GM12892 (cell line): ENCODE data around the gene MEN1.

Experiments used
- POLR2A ChIP-seq: IDR thresholded peaks from 2 replicates; pipeline ENCODE4 v1.6.1; 2011; ENCODE audit warnings: low read depth, low read length, control low read depth
- POLR2AphosphoS5 ChIP-seq: IDR thresholded peaks from 2 replicates; pipeline ENCODE4 v1.6.1; 2011; ENCODE audit warnings: low read depth, low read length, control low read depth
- TAF1 ChIP-seq: IDR thresholded peaks from 2 replicates; pipeline ENCODE4 v1.6.1; 2011; ENCODE audit warnings: low read depth, mild to moderate bottlenecking, control low read depth, low read length, borderline replicate concordance

- TF ChIP-seq POLR2A (no peak), POLR2AphosphoS5 (no peak; the same call in 1 of the 2 replicates), TAF1 (no peak)
Measured at GRCh38 chr11:64848826-64849597, 38.7 kb upstream of the MEN1 start.
